Kidney epithelial cell (primary cell): ENCODE results near the gene SHC3. TPM values are rescaled to one million over a fixed set of nuclear protein-coding genes. Genes with fewer than 3 reads are reported as not detected.

Source experiments
- DNase-seq: peaks from one replicate; pipeline ENCODE4 v3.0.0-alpha.2; 2010; ENCODE audit warnings: low read depth
- H3K27me3 ChIP-seq: 2 replicates; pipeline ENCODE4 v1.6.0; 2011; ENCODE audit warnings: low read length; ENCODE audit not compliant: control insufficient read depth, insufficient read depth
- H3K36me3 ChIP-seq: 2 replicates; pipeline ENCODE4 v1.5.1; 2011; ENCODE audit warnings: low read length; ENCODE audit not compliant: control insufficient read depth, insufficient read depth
- H3K4me3 ChIP-seq: 2 replicates; pipeline ENCODE4 v1.5.1; 2011; ENCODE audit warnings: low read depth, mild to moderate bottlenecking, control low read depth, low read length
- total RNA-seq: library from RNA; depleted of rRNA; stranded (reverse); fragments of >200 nt; gene quantifications from 2 replicates; pipeline ENCODE4 v1.2.3, GENCODE V29; 2015
- TF ChIP-seq, protein P1 (sequence below): IDR thresholded peaks from 2 replicates; pipeline ENCODE4 v1.5.1; 2011; ENCODE audit warnings: mild to moderate bottlenecking, moderate library complexity, low read length, control low read depth, inconsistent platforms; ENCODE audit not compliant: insufficient read depth, poor library complexity, severe bottlenecking

The SHC3 gene
- total RNA-seq, 1 donor from 2014 or later: 2.9 TPM

DNA sequence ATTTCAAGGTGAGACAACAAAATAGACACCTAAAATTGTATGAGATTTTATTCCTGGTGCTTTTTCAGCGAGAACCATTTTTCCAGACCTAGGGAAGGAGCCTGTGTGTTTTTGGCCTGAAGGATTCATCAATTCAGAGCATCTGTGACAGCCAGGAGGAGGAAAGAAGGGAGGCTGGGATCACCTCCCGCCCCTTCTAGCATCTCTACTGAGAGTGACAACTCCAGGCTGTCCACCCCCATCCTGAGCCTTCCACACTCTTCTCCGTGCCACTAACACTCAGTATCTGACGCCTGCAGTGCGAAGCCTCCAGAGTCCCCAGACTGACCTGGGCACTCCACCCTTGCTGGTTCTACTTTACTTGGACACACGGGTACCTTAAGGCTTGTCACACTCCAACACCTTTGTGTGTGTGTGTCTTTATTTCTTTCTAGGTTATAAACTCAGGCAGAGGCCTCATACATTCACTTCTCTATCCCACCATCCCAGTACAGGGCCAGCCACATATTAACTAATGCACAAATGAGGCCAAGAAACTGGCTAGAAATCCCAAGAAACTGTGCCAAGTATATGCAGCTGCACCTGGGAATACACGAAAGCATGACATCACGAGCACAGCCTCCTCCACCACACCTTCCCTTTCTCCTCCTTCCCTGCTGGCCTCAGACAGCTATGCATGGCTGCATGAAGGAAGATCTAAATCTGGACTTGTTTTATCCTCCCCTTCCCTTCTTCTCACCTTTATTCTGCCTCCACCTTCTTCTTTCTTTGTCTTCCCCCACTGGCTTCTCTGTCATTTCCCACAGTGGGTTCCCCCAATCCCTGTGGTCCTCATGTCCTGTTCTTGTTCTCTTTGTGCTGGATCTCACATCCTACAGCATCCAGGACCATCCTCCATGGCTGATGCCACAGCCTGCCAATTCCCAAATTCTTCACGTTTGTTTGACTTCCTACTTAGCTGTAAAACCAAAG is 171.3 kb downstream of the SHC3 start:
- H3K36me3 ChIP-seq: no peaks in the 10 kb centered on the region
- H3K4me3 ChIP-seq: no peak overlapping the region
- TF ChIP-seq, protein P1, sequence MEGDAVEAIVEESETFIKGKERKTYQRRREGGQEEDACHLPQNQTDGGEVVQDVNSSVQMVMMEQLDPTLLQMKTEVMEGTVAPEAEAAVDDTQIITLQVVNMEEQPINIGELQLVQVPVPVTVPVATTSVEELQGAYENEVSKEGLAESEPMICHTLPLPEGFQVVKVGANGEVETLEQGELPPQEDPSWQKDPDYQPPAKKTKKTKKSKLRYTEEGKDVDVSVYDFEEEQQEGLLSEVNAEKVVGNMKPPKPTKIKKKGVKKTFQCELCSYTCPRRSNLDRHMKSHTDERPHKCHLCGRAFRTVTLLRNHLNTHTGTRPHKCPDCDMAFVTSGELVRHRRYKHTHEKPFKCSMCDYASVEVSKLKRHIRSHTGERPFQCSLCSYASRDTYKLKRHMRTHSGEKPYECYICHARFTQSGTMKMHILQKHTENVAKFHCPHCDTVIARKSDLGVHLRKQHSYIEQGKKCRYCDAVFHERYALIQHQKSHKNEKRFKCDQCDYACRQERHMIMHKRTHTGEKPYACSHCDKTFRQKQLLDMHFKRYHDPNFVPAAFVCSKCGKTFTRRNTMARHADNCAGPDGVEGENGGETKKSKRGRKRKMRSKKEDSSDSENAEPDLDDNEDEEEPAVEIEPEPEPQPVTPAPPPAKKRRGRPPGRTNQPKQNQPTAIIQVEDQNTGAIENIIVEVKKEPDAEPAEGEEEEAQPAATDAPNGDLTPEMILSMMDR: no peak
- no peaks in the 10 kb centered on the region for H3K27me3 ChIP-seq
- DNase-seq: no peak

DNA sequence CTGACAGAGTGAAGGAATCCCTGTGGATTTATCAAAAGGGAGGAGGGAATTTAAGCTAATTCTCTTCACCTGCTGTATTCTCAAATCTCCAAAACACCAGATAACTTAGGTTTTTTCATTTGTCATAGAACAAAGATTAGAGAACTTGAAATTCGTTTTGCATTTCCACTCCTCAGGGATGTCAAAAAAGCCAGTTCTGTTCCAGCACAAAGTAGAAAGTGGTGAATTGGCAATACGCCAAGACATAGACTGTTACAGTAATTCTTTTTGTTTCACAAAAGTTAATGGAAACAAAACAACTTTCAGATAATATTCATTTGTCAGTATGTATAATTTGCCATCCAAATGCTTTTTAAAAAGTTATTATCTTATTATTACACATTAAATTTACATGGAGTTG is 172.4 kb downstream of the SHC3 start:
- DNase-seq: no peak
- Histone ChIP-seq H3K4me3 (no peak overlapping the region), H3K36me3 (no peaks in the 10 kb centered on the region), H3K27me3 (no peaks in the 10 kb centered on the region)
- TF ChIP-seq, protein P1: no peak

DNA sequence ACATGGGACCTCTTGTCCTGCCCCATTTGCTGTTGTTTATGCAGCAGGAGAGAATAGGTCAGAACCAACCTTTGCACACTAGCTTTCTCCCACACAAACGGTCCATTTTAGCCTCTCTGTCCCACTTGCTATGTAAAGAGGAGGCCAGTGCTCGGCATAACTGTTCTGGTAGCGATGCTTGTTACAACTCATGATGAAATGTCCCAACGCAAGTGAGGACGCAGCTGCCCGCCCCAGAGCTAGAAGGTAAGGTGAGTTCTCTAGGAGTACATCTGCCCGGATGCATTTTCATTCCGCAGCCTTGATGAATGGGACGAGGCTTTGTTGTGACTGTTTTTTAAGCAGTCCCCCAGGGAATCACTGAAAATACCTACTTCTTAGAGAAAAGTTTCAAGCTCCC is 173.3 kb downstream of the SHC3 start:
- Histone ChIP-seq H3K4me3 (no peak overlapping the region), H3K27me3 (no peaks in the 10 kb centered on the region), H3K36me3 (no peaks in the 10 kb centered on the region)
- DNase-seq: no peak
- TF ChIP-seq, protein P1: no peak

DNA sequence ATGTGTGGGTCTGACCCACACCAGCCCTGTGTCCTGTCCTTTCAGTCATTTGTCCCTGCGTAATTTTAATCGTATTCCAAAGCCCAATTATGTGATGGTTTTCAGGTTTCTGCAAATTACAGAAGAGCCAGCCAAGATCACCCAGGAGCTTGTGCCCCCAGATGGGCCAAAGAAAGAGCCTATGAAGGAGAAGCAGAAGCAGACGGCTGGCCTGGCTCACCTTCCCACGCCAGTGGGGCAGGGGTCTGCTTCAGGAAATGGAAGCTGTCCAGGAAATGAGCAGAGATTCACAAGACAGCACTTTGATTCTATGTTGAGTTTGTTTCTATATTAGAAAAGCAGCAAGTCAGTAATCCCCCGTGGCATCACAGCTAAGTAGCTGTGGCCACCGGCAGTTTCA is 175.6 kb downstream of the SHC3 start:
- TF ChIP-seq, protein P1: no peak
- no peaks in the 10 kb centered on the region for H3K36me3 ChIP-seq
- no peak for DNase-seq

DNA sequence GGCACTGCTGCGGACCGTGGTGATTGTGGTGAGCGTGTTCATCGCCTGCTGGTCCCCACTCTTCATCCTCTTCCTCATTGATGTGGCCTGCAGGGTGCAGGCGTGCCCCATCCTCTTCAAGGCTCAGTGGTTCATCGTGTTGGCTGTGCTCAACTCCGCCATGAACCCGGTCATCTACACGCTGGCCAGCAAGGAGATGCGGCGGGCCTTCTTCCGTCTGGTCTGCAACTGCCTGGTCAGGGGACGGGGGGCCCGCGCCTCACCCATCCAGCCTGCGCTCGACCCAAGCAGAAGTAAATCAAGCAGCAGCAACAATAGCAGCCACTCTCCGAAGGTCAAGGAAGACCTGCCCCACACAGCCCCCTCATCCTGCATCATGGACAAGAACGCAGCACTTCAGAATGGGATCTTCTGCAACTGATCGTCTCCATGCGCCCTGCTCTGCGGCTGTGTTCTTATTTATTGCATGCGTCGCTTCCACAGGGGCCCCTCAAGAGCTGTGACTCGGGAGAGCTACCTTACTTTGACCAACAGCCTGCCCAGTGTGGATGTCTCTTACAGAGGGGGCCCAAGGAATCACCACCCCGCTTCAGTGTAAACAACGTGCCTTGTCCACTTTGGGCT is 176.6 kb downstream of the SHC3 start:
- Histone ChIP-seq H3K4me3 (no peak overlapping the region), H3K36me3 (no peaks in the 10 kb centered on the region), H3K27me3 (no peaks in the 10 kb centered on the region)
- TF ChIP-seq, protein P1: no peak
- no peak for DNase-seq

More for the DNA sequence above, 175.6 kb downstream of the SHC3 start:
- H3K4me3 ChIP-seq: no peak overlapping the region
- no peaks in the 10 kb centered on the region for H3K27me3 ChIP-seq
